GM23338 (cell line): ENCODE data around the gene SNX2.

Experiments
- CTCF ChIP-seq, 2 experiments: fragments of 200-600 bp in 1 of 2; sonication (generic) in 1 of 2; conservative IDR thresholded peaks; 2 replicates each; pipeline versions ENCODE4 v1.5.1 to v1.6.1; 2016 to 2017; ENCODE audit warnings: antibody characterized with exemption in 2 of 2, low read depth in 2 of 2, mild to moderate bottlenecking in 2 of 2, moderate library complexity in 1 of 2
- EZH2 ChIP-seq: fragments of 200-600 bp; sonication (generic); IDR thresholded peaks from one replicate; pipeline ENCODE4 v1.8.0; 2017; ENCODE audit warnings: antibody characterized with exemption, mild to moderate bottlenecking, low read depth; ENCODE audit not compliant: unreplicated experiment
- EZH2phosphoT487 ChIP-seq: fragments of 200-600 bp; sonication (generic); IDR thresholded peaks from one replicate; pipeline ENCODE4 v1.8.1; 2018; ENCODE audit warnings: antibody characterized with exemption; ENCODE audit not compliant: unreplicated experiment
- POLR2AphosphoS5 ChIP-seq: IDR thresholded peaks from 2 replicates; pipeline ENCODE4 v1.6.1; 2016; ENCODE audit warnings: antibody characterized with exemption, low read depth

- TF ChIP-seq POLR2AphosphoS5 = no peak
- TF ChIP-seq CTCF (conservative IDR thresholded peaks at IDR 0.05; ENCODE audit: low read depth in 2 of 2) = no peak
- TF ChIP-seq EZH2 = no peak
- no peak for TF ChIP-seq EZH2phosphoT487
Observed at GRCh38 chr5:122751293-122751782, 23.5 kb upstream of the SNX2 start.
